Mesenchymal stem cell (in vitro differentiated cells and primary cell): ENCODE results near the gene ZNF212. TPM values are rescaled to one million over a fixed set of nuclear protein-coding genes. Genes with fewer than 3 reads are reported as not detected.

Source experiments
- DNase-seq: peaks from one replicate; pipeline ENCODE4 v3.0.0-alpha.2; 2013
- H2AFZ ChIP-seq: one replicate; pipeline ENCODE4 v1.6.1; 2013; ENCODE audit warnings: low read depth, mild to moderate bottlenecking, control low read depth, inconsistent platforms, low read length, moderate library complexity
- H2AK5ac ChIP-seq: 2 replicates; pipeline ENCODE4 v1.6.1; 2013; ENCODE audit warnings: low read length, moderate library complexity, mild to moderate bottlenecking, inconsistent platforms; ENCODE audit not compliant: severe bottlenecking
- H2BK120ac ChIP-seq: one replicate; pipeline ENCODE4 v1.6.1; 2013; ENCODE audit warnings: low read depth, mild to moderate bottlenecking, inconsistent platforms, low read length, moderate library complexity
- H2BK12ac ChIP-seq, 2 experiments: one replicate each; pipeline ENCODE4 v1.6.1; 2013; ENCODE audit warnings: inconsistent platforms in 2 of 2, low read length in 2 of 2, mild to moderate bottlenecking in 2 of 2, moderate library complexity in 2 of 2, control low read depth in 1 of 2
- H2BK15ac ChIP-seq: one replicate; pipeline ENCODE4 v1.6.1; 2013; ENCODE audit warnings: mild to moderate bottlenecking, low read depth, inconsistent platforms; ENCODE audit not compliant: poor library complexity, severe bottlenecking
- H2BK5ac ChIP-seq: 2 replicates; pipeline ENCODE4 v1.6.1; 2013; ENCODE audit warnings: low read depth, mild to moderate bottlenecking, low read length, control low read depth, inconsistent platforms; ENCODE audit not compliant: poor library complexity, severe bottlenecking
- H3K14ac ChIP-seq, 2 experiments: one replicate each; pipeline ENCODE4 v1.6.1; 2013; ENCODE audit warnings: inconsistent platforms in 2 of 2, low read length in 2 of 2, control low read depth in 1 of 2, mild to moderate bottlenecking in 1 of 2, moderate library complexity in 1 of 2
- H3K18ac ChIP-seq, 2 experiments: one replicate each; pipeline ENCODE4 v1.6.1; 2013; ENCODE audit warnings: inconsistent platforms in 2 of 2, low read length in 2 of 2, control low read depth in 1 of 2, low read depth in 1 of 2, mild to moderate bottlenecking in 1 of 2
- H3K23ac ChIP-seq, 2 experiments: one replicate each; pipeline ENCODE4 v1.6.1; 2013; ENCODE audit warnings: inconsistent platforms in 2 of 2, low read length in 2 of 2, mild to moderate bottlenecking in 2 of 2, moderate library complexity in 2 of 2, control low read depth in 1 of 2
- H3K27ac ChIP-seq: 2 replicates; pipeline ENCODE4 v1.5.1; 2013; ENCODE audit warnings: mild to moderate bottlenecking, moderate library complexity, low read length, control low read depth, inconsistent platforms; ENCODE audit not compliant: poor library complexity, severe bottlenecking
- H3K27me3 ChIP-seq, 2 experiments: 2 replicates each; pipeline versions ENCODE4 v1.6.1 to v1.7.0; 2013; ENCODE audit warnings: low read length in 2 of 2, mild to moderate bottlenecking in 2 of 2, moderate library complexity in 2 of 2, control low read depth in 1 of 2, inconsistent platforms in 1 of 2; ENCODE audit not compliant: control insufficient read depth in 1 of 2, insufficient read depth in 1 of 2
- H3K36me3 ChIP-seq, 2 experiments: 2 replicates each; pipeline versions ENCODE4 v1.6.1 to v1.7.0; 2013; ENCODE audit warnings: low read length in 2 of 2, control low read depth in 1 of 2, inconsistent platforms in 1 of 2, low read depth in 1 of 2, mild to moderate bottlenecking in 1 of 2; ENCODE audit not compliant: insufficient read depth in 2 of 2, control insufficient read depth in 1 of 2
- H3K4ac ChIP-seq, 2 experiments: one replicate each; pipeline ENCODE4 v1.6.1; 2013; ENCODE audit warnings: inconsistent platforms in 2 of 2, low read length in 2 of 2, mild to moderate bottlenecking in 2 of 2, moderate library complexity in 2 of 2, control low read depth in 1 of 2, low read depth in 1 of 2
- H3K4me1 ChIP-seq: 2 replicates; pipeline ENCODE4 v1.6.1; 2013; ENCODE audit warnings: low read depth, low read length, control low read depth; ENCODE audit not compliant: control insufficient read depth, insufficient read depth
- H3K4me2 ChIP-seq: 2 replicates; pipeline ENCODE4 v1.6.1; 2013; ENCODE audit warnings: low read length, mild to moderate bottlenecking, inconsistent platforms; ENCODE audit not compliant: poor library complexity, severe bottlenecking
- H3K4me3 ChIP-seq, 2 experiments: 2 replicates each; pipeline versions ENCODE4 v1.5.1 to v1.7.0; 2013; ENCODE audit warnings: low read length in 2 of 2, mild to moderate bottlenecking in 2 of 2, control low read depth in 1 of 2, low read depth in 1 of 2; ENCODE audit not compliant: insufficient read depth in 1 of 2
- H3K79me1 ChIP-seq: replicated peaks from 2 replicates; pipeline ENCODE4 v1.6.1; 2013; ENCODE audit warnings: mild to moderate bottlenecking, control low read depth, low read length, inconsistent platforms; ENCODE audit not compliant: poor library complexity, severe bottlenecking
- H3K9ac ChIP-seq: 2 replicates; pipeline ENCODE4 v1.7.0; 2013; ENCODE audit warnings: mild to moderate bottlenecking, low read length, moderate library complexity
- H3K9me3 ChIP-seq: 2 replicates; pipeline ENCODE4 v1.7.0; 2013; ENCODE audit warnings: mild to moderate bottlenecking, low read length; ENCODE audit not compliant: control insufficient read depth
- H4K8ac ChIP-seq: one replicate; pipeline ENCODE4 v1.6.1; 2013; ENCODE audit warnings: inconsistent platforms, mild to moderate bottlenecking, low read length, moderate library complexity
- H4K91ac ChIP-seq: one replicate; pipeline ENCODE4 v1.6.1; 2013; ENCODE audit warnings: mild to moderate bottlenecking, low read length, inconsistent platforms
- WGBS: methylation state at CpG from one replicate; pipeline ENCODE4 v1.1.7; 2013; ENCODE audit warnings: mixed read lengths; 5-methylcytosine and 5-hydroxymethylcytosine counted together
- polyA plus RNA-seq, 2 experiments: library from polyadenylated mRNA; stranded (reverse); fragments of 200-250 nt; gene quantifications; one replicate each; pipeline ENCODE4 v1.2.3, GENCODE V29; 2013

ZNF212 gene
- 3.1 TPM for polyA plus RNA-seq (2013, experiment 1 of 2)
- polyA plus RNA-seq (2013, experiment 2 of 2) = 2.8 TPM

DNA sequence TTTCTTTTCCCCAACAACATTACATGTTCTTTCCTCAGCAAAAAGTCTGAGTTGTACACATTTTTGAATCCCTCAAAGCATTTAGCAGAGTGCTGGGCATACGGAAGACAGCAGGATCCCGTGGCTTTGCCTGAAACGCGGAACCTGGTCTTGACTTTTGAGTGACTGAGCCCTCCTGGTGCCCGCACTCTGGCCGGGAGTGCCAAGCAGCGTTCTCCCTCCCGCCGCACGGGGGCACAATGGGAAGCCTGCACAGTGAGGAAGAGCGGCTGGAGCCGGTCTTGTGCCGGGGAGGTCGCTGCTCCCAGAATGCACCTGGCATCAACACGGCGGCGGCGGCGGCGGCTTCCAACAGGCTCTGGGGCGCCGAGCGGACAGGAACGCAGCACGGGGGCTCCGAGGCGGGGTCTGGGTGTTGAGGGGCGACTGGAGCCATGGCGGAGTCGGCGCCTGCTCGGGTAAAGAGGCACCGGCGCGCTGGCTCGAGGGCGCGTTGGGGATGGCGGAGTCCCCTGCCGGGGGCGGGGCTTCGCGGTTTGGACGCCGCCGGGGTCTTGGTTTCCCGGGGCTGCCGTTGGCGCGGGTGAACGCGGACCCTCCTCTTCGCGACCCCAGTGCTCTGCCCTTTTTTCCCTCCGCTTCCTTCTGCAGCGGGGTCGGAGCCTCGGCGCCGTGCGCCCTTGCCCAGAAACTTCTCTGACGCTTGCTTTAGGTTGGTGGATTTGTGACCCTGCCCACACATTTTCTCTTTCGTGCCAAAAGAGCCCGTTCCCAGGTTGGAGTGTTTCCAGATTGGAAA, at the start of gene ZNF212:
Gene ZNF212 (plus strand): TSS at position 307 of the 799 bp plus-strand sequence. CDS start 128 bp downstream, at position 435.
- Histone ChIP-seq H3K4me2 (peak within 1 kb of the TSS; percentile 78), H3K27me3 (no peaks in the 10 kb centered on the region), H4K91ac (no peak within 1 kb of the TSS), H3K79me1 (peaks cover 3% of the 10 kb centered on the region), H3K27ac (no peak within 1 kb of the TSS), H3K4ac (peak within 1 kb of the TSS in 1 of 2 experiments; percentile 67), H2AK5ac (no peak within 1 kb of the TSS), H3K36me3 (no peaks in the 10 kb centered on the region), H3K4me3 (peak within 1 kb of the TSS; percentile 75 to 99), H3K9me3 (peaks cover 4% of the 10 kb centered on the region), H3K9ac (peak within 1 kb of the TSS; percentile 99), H3K18ac (peak within 1 kb of the TSS; percentile 52 to 94), H3K14ac (no peak within 1 kb of the TSS), H4K8ac (peak within 1 kb of the TSS; percentile 98), H2BK5ac (no peak within 1 kb of the TSS), H2BK12ac (no peak within 1 kb of the TSS), H2AFZ (peak within 1 kb of the TSS; percentile 89), H2BK15ac (no peak within 1 kb of the TSS), H2BK120ac (peak within 1 kb of the TSS; percentile 88), H3K23ac (no peak within 1 kb of the TSS), H3K4me1 (peaks cover 6% of the 10 kb centered on the region)
- peak; percentile 89 for DNase-seq
- under 1% methylated on average over 64 of the region's 64 CpGs for WGBS

DNA sequence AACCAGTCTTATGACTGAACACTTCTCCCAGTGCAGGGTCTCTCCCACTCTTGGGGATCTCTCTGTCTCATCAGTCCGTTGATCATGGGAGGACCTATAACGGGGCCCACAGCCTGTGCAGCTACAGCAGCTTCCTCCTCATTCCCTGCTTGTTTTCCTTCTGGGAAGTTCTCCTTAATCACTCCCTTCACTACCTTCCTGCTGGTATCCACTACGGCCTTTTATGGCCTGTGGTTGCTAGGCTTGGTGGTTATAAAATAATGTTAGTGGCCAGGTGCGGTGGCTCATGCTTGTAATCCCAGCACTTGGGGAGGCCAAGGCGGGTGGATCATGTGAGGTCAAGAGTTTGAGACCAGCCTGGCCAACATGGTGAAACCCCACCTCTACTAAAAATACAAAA, 47.6 kb upstream of the ZNF212 start:
- peaks cover 0 to 4% of the 10 kb centered on the region in 2 experiments for H3K27me3 ChIP-seq
- H2BK5ac ChIP-seq = no peak overlapping the region
- WGBS = 48% methylated on average over 2 of the region's 5 CpGs
- H3K27ac ChIP-seq = no peak overlapping the region
- H2BK15ac ChIP-seq = no peak overlapping the region
- no peak overlapping the region for H2AFZ ChIP-seq
- no peak overlapping the region for H2BK12ac ChIP-seq
- H3K18ac ChIP-seq = no peak overlapping the region
- H4K8ac ChIP-seq = no peak overlapping the region
- H3K14ac ChIP-seq = no peak overlapping the region
- no peak overlapping the region for H2BK120ac ChIP-seq
- no peaks in the 10 kb centered on the region for H3K9me3 ChIP-seq
- H3K9ac ChIP-seq = no peak overlapping the region
- no peak overlapping the region for H3K4me3 ChIP-seq
- peaks cover 3% of the 10 kb centered on the region for H3K4me1 ChIP-seq
- no peaks in the 10 kb centered on the region for H3K79me1 ChIP-seq
- DNase-seq = no peak
- H3K4ac ChIP-seq = no peak overlapping the region
- H3K36me3 ChIP-seq = no peaks in the 10 kb centered on the region
- no peak overlapping the region for H3K23ac ChIP-seq
- H4K91ac ChIP-seq = no peak overlapping the region
- H3K4me2 ChIP-seq = no peak overlapping the region
- no peak overlapping the region for H2AK5ac ChIP-seq

DNA sequence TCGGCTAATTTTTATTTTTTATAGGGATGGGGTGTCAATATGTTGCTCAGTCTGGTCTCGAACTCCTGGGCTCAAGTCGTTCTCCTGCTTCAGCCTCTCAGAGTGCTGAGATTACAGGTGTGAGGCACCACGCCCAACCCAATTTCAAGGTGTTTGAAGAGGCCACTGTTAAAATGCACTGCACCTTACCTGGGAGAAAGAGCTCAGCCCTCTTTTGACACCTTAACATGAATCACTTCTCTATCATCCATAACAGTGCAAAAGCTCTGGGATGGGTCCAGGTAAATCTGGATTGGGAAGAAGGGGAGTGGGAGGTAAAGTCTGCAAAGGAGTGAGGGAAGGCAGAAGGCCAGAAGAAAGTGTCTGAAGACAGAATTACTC, 44.7 kb upstream of the ZNF212 start:
- WGBS = 92% methylated on average over 4 of the region's 4 CpGs
- no peak overlapping the region for H3K4ac ChIP-seq

More for the DNA sequence above, 44.7 kb upstream of the ZNF212 start:
- Histone ChIP-seq H3K23ac (no peak overlapping the region), H2AFZ (peak overlapping the region; percentile 33), H2BK12ac (no peak overlapping the region), H2AK5ac (no peak overlapping the region), H3K4me2 (peak overlapping the region; percentile 60), H2BK5ac (no peak overlapping the region), H3K14ac (no peak overlapping the region), H3K4me3 (peak overlapping the region in 1 of 2 experiments; percentile 93), H3K9ac (peak overlapping the region; percentile 95), H3K18ac (no peak overlapping the region), H3K27me3 (no peaks in the 10 kb centered on the region), H3K36me3 (peaks cover 13 to 15% of the 10 kb centered on the region in 2 experiments), H3K4me1 (peaks cover 18% of the 10 kb centered on the region), H3K27ac (peak overlapping the region; percentile 17), H2BK15ac (peak overlapping the region; percentile 74), H3K79me1 (peaks cover 3% of the 10 kb centered on the region), H4K8ac (peak overlapping the region; percentile 27), H3K9me3 (no peaks in the 10 kb centered on the region), H4K91ac (no peak overlapping the region), H2BK120ac (no peak overlapping the region)
- no peak for DNase-seq
